Stimulated activated CD4-positive, alpha-beta T cell treated with anti-CD3 and anti-CD28 coated beads, TNF-alpha, amount 100 ng/mL, for 4 hours (primary cell): Measurements from ENCODE around the gene CUX1.

Source experiments
- DNase-seq, 3 experiments: peaks; one replicate each; pipeline ENCODE4 v3.0.0-alpha.2; 2020; ENCODE audit warnings: low read depth in 3 of 3

The CUX1 gene

DNA sequence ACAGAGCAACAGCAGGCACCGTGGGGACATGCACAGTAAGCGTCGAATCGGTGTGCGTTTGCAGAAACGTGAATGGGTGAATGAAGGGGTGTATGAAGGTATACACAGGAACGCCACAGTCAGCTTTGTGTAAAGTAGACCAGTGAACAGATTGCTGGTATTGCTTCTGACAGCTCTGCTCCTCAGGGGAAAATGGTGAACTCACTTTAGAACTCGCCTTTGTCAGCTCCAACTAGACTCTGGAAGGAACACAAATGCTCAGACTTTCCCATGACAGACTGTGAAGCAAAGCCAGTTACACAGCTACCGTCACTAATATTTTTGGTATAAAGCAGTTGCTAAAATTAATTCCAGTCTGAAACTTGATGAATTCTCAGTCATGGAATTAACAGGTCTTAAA, 78.9 kb downstream of the CUX1 start:
- no peak for DNase-seq

DNA sequence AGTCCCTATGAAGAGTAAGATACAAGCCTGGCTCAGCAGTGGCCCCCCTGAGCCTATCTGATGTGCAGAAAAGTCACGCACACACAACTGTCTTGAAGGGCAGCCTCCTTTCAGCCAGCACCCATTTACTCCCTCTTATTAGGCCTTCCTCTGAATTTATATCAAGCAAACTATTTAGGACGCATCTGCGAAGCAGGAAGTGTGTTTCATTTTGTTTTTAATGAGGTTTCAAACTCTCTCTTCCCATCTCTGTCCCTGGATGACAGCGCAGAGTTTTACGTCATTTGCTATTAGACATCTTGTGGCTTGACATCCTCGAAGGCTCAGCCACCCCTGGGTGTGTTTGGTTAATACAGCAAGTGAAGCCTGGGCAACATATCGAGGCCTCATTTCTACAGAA, 79.5 kb downstream of the CUX1 start:
- DNase-seq, result no peak

DNA sequence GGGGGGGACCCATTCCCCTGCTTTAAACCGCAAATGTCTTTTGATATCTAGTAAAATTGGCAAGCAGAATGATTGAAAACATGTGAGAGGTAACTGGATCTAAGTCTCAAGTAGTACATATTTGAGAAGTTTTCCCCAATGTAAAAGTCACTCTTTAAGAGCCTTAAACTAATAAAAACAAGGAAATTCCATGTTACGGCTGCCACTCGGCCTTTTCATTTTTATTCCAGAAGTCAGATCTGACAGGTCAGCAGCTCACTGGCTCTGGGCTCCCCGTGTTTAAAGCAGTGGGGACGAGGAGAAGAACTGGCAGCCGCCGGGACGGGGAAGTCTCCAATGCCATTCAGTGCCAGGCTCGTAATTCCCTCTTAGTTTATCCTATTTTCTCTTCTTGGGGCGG, 80.7 kb downstream of the CUX1 start:
- DNase-seq, result no peak

- no peak for DNase-seq
Measured at GRCh38 chr7:101899616-101900015, 82.2 kb downstream of the CUX1 start.

DNA sequence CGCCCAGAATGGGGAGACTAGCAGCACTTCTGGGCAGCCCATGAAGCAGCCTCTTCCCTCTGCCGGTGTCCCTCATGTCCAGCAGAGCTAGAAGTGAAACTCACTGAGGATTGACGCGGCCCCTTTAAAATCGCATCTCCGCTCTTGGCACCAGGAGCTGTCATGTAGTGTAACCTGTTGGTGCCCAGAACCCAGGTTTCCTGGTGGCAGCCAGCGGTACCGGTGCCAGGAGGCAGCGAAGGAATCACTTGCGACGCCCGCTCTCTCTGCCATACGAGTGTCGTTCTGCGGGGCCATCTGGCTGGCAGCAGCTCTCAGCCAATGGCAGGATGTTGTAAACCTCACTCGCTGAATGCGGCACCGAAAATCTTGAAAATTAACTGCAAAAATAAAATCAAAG, 82.7 kb downstream of the CUX1 start:
- DNase-seq, result no peak

DNA sequence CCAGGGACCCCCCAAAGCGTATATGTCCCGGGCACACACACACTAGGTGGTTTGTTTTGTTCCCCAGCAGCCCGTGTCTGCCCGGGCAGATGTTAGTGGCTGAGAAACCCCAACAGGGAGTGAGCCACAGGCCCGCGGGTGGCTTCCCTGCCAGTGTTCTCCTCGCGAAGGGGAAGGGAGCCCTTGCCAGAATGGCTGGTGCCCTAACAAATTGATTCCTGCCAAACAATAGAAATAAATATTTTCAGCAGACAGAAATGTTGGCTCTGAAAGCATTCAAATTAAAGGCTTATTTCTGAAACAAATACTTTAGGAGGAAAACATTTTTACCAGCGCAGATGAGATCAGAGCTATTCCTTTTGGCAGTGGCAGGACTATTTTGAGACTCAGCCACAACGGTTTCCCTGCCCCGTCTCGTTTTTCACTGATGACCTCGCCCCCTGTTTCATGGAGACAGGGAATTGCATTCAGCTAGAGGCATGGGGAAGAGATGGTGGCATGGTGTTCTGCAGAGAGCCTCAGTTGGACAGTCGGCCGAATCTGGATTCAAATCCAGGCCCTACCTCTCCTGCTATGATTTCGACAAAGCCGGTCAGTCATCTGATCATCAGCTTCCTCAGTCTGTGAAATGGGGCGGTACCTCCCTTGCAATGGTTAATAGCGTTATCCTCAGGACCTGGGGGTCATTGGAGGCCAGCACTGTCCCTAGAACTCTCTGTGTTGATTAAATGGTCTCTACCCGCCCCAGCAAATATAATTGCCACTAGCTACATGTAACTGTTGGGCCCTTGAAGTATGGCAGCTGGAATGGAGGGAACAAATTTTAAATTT, 84.5 kb downstream of the CUX1 start:
- DNase-seq, result no peak

- no peak for DNase-seq
Measured at GRCh38 chr7:101902680-101903514, 85.5 kb downstream of the CUX1 start.

- no peak for DNase-seq
Measured at GRCh38 chr7:101903515-101903868, 86.1 kb downstream of the CUX1 start.

DNA sequence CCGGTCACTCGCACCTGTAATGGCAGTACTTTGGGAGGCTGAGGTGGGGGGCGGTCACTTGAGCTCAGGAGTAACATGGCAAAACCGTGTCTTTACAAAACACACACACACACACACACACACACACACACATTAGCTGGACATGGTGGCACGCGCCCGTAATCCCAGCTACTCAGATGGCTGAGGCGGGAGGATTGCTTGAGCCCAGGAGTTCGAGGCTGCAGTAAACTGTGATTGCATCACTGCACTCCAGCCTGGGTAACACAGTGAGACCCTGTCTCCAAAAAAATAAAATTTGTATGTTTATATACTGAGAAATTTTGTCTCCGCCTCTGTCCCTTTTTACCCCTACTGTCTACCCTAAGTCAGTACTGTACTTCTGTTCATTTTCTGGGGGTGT, 86.6 kb downstream of the CUX1 start:
- DNase-seq, result no peak

- DNase-seq, result no peak
Measured at GRCh38 chr7:101905203-101905865, 87.9 kb downstream of the CUX1 start.

DNA sequence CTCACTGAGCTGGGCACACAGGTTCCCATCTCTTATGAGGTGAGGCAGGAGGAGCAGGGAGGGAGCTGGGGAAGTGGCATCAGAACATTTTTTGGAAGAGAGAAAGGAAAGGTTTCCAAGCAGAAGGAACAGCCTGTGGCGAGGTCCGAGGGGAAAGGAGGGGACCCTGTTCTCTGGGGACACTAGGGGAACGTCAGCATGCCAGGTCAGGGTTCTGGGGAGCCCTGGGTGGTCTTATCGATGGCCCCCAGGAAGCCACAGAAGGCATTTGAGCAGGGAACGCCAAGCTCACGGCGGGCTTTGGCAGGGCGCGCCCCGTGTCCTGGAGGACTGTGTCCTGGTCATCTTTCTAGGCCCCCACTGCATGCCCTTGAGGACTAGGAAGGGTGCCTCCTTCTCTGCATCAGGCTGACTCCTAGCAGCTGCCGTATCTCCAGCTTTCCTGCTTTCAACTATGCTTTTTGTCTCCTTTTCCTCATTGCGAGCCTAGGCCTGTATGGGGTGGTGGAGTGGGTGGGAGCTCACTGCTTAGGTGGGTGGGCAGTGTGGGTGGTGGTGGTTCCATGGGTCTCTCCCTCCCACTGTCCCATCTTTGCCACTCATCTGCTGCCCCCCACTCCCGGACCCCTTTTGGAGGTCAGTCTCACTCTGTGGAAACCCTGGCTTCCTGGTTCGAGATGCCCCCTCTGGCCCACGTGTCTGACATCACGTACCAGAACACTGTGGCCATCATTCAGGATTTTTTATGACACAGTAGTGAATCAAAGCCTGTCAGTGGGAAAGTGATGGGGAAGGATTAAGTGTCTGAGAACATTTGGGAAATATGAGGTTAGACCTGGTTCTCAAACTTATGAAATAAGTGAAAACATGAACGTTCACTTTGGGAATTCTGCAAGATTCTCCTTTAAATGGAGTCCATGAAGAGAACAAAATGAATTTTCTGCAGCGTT, 89.1 kb downstream of the CUX1 start:
- no peak for DNase-seq

- DNase-seq, result no peak
Measured at GRCh38 chr7:101910991-101911799, 93.8 kb downstream of the CUX1 start.

DNA sequence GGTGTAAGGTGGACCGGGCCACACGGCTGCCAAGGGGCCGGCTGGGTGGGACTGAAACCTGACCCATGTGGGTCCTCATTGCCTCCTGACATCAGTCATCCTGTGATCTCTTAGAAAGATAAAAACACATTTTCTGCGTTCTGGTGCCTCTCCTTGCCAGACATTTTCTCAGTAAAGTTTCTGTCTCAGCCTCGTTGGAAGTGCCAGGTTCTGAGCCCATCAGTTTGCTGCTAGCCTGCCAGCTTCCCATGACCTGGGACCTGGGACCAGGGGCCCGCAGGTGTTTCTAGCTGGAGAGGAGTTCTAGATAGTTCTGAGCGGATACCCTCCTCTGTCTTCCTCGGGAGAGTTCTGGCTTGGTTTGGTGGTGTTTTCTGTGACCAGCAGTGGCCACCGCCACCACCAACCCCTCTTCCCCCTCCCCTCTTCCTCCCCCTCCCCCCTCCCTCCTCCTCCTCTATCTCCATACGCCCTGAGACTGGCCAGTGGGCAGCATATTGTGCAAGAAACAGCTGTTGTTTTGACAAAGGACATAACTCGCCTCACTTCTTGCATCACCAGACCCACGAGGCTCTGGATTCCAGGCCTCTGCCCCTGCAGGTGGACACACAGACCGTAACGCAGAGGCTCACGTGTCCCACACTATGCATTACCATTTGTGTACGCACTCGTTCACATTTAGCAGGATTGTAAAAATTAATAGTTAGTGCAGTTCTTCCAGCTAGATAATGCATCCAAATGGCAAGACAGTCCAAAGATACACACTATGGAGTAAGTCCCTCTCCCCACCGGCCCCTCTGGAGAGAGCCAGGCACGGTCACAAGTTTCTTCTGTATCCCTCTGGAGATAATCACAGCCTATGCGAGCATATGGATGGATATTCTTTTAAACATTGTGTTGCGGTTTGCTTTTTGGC, 94.6 kb downstream of the CUX1 start:
- DNase-seq, result no peak

GRCh38 chr7:101912716-101913110, 95.3 kb downstream of the CUX1 start:
- no peak for DNase-seq

- DNase-seq, result no peak
Measured at GRCh38 chr7:101913247-101913721, 95.9 kb downstream of the CUX1 start.

DNA sequence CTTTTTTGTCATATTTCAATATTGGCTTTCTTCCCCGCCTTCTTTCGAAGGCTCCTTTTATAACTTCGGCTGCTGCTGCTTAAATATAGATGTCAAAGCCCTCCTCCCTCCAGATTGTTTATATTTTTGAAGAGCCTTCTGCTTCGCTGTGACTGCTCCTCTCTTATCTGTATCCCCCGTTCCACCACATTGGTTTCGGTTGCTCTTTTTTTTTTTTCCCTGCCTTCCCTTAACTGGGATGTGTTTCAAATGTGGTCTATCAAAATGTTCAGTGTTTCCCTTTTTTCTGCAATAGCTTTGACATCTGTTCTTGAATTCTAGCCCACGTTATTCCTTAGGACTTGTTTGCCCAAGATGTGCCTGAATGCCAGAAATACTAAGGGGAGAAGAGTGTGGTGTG, 96.4 kb downstream of the CUX1 start:
- no peak for DNase-seq

- DNase-seq, result no peak
Measured at GRCh38 chr7:101915000-101915399, 97.6 kb downstream of the CUX1 start.

- DNase-seq, result no peak
Measured at GRCh38 chr7:101916041-101916800, 98.8 kb downstream of the CUX1 start.

DNA sequence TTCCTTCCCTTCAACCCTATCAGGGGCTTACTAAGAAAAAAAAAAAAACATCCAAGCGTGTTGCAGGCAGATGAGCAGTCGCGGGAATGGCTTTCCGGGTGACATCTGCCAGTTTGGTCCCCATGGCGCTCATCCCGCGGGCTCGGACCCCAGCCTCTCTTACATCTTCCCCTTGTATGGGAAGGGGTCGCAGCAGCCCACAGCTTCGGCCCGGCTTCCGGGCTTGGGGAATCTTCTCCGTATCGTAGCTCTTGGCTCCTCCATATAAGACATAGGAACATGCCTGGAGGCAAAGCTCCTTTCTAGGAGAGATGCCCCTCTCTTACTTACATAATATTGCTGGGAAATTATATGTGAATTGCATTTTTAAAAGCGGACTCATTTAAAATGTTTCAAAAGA, 99.5 kb downstream of the CUX1 start:
- no peak for DNase-seq
